HEK293T (cell line): ENCODE results near the gene UTS2R.

ENCODE experiments used
- ARNT ChIP-seq: fragments of 450-650 bp; IDR thresholded peaks from 2 replicates; pipeline ENCODE4 v1.6.1; 2017; ENCODE audit warnings: mild to moderate bottlenecking
- BHLHE40 ChIP-seq: fragments of 450-650 bp; IDR thresholded peaks from 2 replicates; pipeline ENCODE4 v1.6.1; 2016; ENCODE audit warnings: mild to moderate bottlenecking, moderate library complexity, borderline replicate concordance
- CTBP1 ChIP-seq: fragments of 450-650 bp; IDR thresholded peaks from 2 replicates; pipeline ENCODE4 v1.6.1; 2016; ENCODE audit warnings: borderline replicate concordance
- FOXA1 ChIP-seq: fragments of 450-650 bp; IDR thresholded peaks from 2 replicates; pipeline ENCODE4 v1.6.1; 2016; ENCODE audit warnings: mild to moderate bottlenecking
- FOXK2 ChIP-seq: fragments of 450-650 bp; IDR thresholded peaks from 2 replicates; pipeline ENCODE4 v1.6.1; 2016; ENCODE audit warnings: mild to moderate bottlenecking
- FOXM1 ChIP-seq: fragments of 450-650 bp; IDR thresholded peaks from 2 replicates; pipeline ENCODE4 v1.6.1; 2017; ENCODE audit warnings: mild to moderate bottlenecking, borderline replicate concordance
- HDGF ChIP-seq: fragments of 450-650 bp; IDR thresholded peaks from 2 replicates; pipeline ENCODE4 v1.6.1; 2017; ENCODE audit warnings: antibody characterized with exemption, borderline replicate concordance
- LEF1 ChIP-seq: fragments of 450-650 bp; IDR thresholded peaks from 2 replicates; pipeline ENCODE4 v1.6.1; 2017; ENCODE audit warnings: mild to moderate bottlenecking, borderline replicate concordance
- SP1 ChIP-seq: fragments of 450-650 bp; IDR thresholded peaks from 2 replicates; pipeline ENCODE4 v1.6.1; 2017
- SUZ12 ChIP-seq: fragments of 450-650 bp; IDR thresholded peaks from 2 replicates; pipeline ENCODE4 v1.6.1; 2016; ENCODE audit warnings: mild to moderate bottlenecking

DNA sequence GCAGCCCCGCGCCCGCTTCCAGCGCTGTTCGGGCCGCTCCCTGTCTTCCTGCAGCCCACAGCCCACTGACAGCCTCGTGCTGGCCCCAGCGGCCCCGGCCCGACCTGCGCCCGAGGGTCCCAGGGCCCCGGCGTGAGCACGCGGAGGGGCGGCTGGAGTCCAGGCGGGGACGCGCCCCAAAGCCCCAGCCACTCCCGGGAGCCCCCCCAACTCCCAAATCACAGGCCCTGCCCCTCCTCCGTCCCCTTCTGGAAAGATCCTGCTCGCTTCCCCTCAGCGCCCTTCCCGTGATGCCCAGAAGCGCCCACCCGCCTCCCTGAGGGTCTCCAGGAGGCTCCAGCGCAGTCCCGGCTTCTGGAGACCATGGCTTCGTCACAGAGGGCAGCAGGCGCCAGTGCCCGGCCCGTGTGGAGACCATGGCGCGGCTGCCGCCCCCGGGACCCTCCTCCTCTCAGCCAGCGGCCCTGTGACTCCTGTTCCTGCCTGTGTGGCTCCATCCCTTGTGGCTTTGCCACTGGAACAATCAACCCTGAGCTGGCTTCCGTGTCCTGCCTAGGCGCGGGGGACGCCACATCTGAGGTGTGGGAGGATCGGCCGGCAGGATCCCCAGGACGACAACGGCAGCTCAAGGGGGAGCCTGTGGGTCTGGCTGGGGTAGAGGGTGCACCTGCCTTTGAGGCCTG is 3.9 kb downstream of the UTS2R start:
- TF ChIP-seq SUZ12 (no peak), BHLHE40 (no peak), SP1 (no peak), ARNT (no peak), HDGF (no peak), LEF1 (no peak), FOXA1 (no peak), CTBP1 (no peak), FOXM1 (no peak), FOXK2 (no peak)
